Measurements from ENCODE around the gene PDE6C. TPM values are rescaled to one million over a fixed set of nuclear protein-coding genes. Genes with fewer than 3 reads are reported as not detected.

The PDE6C gene
- total RNA-seq, 1 experiment from 2014 or later, result not detected

- H3K9me3 Mint-ChIP-seq, result no peaks in the 10 kb centered on the region
- ChIA-PET POLR2A (no interaction called here), CTCF (no interaction called here)
- no peak for DNase-seq (ENCODE audit: low spot score)
- peaks cover 29% of the 10 kb centered on the region for H3K36me3 Mint-ChIP-seq
- no peak for TF ChIP-seq AFF4 (CRISPR knock-in tag; IDR thresholded peaks at IDR 0.05; ENCODE audit: borderline replicate concordance)
- no peak for ATAC-seq
- no peak overlapping the region for H3K4me3 Mint-ChIP-seq
- no peaks in the 10 kb centered on the region for H3K27me3 Mint-ChIP-seq (ENCODE audit: low read depth)
- no peaks in the 10 kb centered on the region for H3K4me1 Mint-ChIP-seq
- H3K27ac Mint-ChIP-seq, result no peak overlapping the region
These were observed 60.6 kb downstream of the PDE6C start for GRCh38 chr10:93672890-93673289.

DNA sequence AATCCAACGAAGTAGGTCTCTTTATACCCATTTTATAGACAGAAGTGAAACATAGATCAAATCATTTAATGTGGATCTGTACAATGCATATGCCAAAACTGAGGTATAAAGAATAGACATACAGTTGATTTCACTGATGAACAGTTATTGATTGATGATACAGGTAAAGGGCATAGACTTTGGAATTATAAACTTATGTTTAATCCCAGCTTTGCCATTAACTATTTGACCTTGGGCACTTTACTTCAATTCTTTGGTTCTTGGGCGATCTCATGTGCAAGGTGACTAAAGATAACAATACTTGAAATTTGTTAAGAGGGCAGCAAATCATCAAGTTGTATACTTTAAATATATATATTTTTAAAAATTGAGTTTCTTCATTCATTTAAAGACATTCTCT, 61.5 kb downstream of the PDE6C start:
- Mint-ChIP-seq H3K4me3 (no peak overlapping the region), H3K4me1 (no peaks in the 10 kb centered on the region), H3K27me3 (ENCODE audit: low read depth) (no peaks in the 10 kb centered on the region), H3K27ac (no peak overlapping the region), H3K36me3 (peaks cover 31% of the 10 kb centered on the region), H3K9me3 (no peaks in the 10 kb centered on the region)
- ATAC-seq (no peak), DNase-seq (ENCODE audit: low spot score) (no peak)
- ChIA-PET CTCF (no interaction called here), POLR2A (no interaction called here)
- TF ChIP-seq ERG (CRISPR knock-in tag; IDR thresholded peaks at IDR 0.05) (no peak), MYBL2 (CRISPR knock-in tag; IDR thresholded peaks at IDR 0.05) (no peak), ZNF317 (CRISPR knock-in tag; IDR thresholded peaks at IDR 0.05; ENCODE audit: borderline replicate concordance, low read depth) (no peak), NR3C1 (CRISPR knock-in tag; conservative IDR thresholded peaks at IDR 0.05; ENCODE audit: low read depth) (no peak), JUN (CRISPR knock-in tag; IDR thresholded peaks at IDR 0.05) (no peak), ZNF423 (CRISPR knock-in tag; IDR thresholded peaks at IDR 0.05) (no peak), CREB1 (CRISPR knock-in tag; IDR thresholded peaks at IDR 0.05) (no peak), HMGXB4 (CRISPR knock-in tag; IDR thresholded peaks at IDR 0.05) (no peak), ZNF512 (CRISPR knock-in tag; IDR thresholded peaks at IDR 0.05; ENCODE audit: borderline replicate concordance) (no peak), CREM (CRISPR knock-in tag; IDR thresholded peaks at IDR 0.05) (no peak)
- TF ChIP-seq, protein P1, sequence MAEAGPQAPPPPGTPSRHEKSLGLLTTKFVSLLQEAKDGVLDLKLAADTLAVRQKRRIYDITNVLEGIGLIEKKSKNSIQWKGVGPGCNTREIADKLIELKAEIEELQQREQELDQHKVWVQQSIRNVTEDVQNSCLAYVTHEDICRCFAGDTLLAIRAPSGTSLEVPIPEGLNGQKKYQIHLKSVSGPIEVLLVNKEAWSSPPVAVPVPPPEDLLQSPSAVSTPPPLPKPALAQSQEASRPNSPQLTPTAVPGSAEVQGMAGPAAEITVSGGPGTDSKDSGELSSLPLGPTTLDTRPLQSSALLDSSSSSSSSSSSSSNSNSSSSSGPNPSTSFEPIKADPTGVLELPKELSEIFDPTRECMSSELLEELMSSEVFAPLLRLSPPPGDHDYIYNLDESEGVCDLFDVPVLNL (CRISPR knock-in tag; IDR thresholded peaks at IDR 0.05; ENCODE audit: borderline replicate concordance, low read depth), result no peak
- TF ChIP-seq, protein P2, sequence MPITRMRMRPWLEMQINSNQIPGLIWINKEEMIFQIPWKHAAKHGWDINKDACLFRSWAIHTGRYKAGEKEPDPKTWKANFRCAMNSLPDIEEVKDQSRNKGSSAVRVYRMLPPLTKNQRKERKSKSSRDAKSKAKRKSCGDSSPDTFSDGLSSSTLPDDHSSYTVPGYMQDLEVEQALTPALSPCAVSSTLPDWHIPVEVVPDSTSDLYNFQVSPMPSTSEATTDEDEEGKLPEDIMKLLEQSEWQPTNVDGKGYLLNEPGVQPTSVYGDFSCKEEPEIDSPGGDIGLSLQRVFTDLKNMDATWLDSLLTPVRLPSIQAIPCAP (CRISPR knock-in tag; IDR thresholded peaks at IDR 0.05), result no peak
- TF ChIP-seq, protein P3, sequence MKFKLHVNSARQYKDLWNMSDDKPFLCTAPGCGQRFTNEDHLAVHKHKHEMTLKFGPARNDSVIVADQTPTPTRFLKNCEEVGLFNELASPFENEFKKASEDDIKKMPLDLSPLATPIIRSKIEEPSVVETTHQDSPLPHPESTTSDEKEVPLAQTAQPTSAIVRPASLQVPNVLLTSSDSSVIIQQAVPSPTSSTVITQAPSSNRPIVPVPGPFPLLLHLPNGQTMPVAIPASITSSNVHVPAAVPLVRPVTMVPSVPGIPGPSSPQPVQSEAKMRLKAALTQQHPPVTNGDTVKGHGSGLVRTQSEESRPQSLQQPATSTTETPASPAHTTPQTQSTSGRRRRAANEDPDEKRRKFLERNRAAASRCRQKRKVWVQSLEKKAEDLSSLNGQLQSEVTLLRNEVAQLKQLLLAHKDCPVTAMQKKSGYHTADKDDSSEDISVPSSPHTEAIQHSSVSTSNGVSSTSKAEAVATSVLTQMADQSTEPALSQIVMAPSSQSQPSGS (CRISPR knock-in tag; IDR thresholded peaks at IDR 0.05; ENCODE audit: borderline replicate concordance, low read depth), result no peak
